ENCODE results near the gene DVL1. TPM values are rescaled to one million over a fixed set of nuclear protein-coding genes. Genes with fewer than 3 reads are reported as not detected.

Gene DVL1
- total and polyA plus RNA-seq, 9 of the 15 experiments (the other 6 are each of a cell fraction or from before 2014, with no cell fraction given) = 0.62 to 135 (median 24.3) TPM

GRCh38 chr1:1302006-1302430 lies 47.2 kb downstream of the DVL1 start (continued):
- TF ChIP-seq, protein P1, sequence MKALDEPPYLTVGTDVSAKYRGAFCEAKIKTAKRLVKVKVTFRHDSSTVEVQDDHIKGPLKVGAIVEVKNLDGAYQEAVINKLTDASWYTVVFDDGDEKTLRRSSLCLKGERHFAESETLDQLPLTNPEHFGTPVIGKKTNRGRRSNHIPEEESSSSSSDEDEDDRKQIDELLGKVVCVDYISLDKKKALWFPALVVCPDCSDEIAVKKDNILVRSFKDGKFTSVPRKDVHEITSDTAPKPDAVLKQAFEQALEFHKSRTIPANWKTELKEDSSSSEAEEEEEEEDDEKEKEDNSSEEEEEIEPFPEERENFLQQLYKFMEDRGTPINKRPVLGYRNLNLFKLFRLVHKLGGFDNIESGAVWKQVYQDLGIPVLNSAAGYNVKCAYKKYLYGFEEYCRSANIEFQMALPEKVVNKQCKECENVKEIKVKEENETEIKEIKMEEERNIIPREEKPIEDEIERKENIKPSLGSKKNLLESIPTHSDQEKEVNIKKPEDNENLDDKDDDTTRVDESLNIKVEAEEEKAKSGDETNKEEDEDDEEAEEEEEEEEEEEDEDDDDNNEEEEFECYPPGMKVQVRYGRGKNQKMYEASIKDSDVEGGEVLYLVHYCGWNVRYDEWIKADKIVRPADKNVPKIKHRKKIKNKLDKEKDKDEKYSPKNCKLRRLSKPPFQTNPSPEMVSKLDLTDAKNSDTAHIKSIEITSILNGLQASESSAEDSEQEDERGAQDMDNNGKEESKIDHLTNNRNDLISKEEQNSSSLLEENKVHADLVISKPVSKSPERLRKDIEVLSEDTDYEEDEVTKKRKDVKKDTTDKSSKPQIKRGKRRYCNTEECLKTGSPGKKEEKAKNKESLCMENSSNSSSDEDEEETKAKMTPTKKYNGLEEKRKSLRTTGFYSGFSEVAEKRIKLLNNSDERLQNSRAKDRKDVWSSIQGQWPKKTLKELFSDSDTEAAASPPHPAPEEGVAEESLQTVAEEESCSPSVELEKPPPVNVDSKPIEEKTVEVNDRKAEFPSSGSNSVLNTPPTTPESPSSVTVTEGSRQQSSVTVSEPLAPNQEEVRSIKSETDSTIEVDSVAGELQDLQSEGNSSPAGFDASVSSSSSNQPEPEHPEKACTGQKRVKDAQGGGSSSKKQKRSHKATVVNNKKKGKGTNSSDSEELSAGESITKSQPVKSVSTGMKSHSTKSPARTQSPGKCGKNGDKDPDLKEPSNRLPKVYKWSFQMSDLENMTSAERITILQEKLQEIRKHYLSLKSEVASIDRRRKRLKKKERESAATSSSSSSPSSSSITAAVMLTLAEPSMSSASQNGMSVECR (CRISPR knock-in tag; IDR thresholded peaks at IDR 0.05) = no peak
- TF ChIP-seq ZNF3 (CRISPR knock-in tag; IDR thresholded peaks at IDR 0.05) (no peak), IRF9 (tag; IDR thresholded peaks at IDR 0.05) (no peak), CBX1 (IDR thresholded peaks at IDR 0.05; ENCODE audit: low read depth) (no peak), SOX6 (IDR thresholded peaks at IDR 0.05) (no peak), PHB (CRISPR knock-in tag; IDR thresholded peaks at IDR 0.05) (no peak), KLF13 (tag; IDR thresholded peaks at IDR 0.05; ENCODE audit: borderline replicate concordance, low read depth) (no peak), SREBF2 (CRISPR knock-in tag; IDR thresholded peaks at IDR 0.05) (no peak), SFPQ (IDR thresholded peaks at IDR 0.05; ENCODE audit: low read depth, low read length) (no peak), RB1 (IDR thresholded peaks at IDR 0.05; ENCODE audit: low read depth) (0 out of 2 replicates have a peak, but pooled peaks have one; percentile 2), TAF15 (IDR thresholded peaks at IDR 0.05; ENCODE audit: low read depth, low read length) (no peak), ESRRB (CRISPR knock-in tag; IDR thresholded peaks at IDR 0.05; ENCODE audit: borderline replicate concordance) (no peak), RBFOX2 (IDR thresholded peaks at IDR 0.05; ENCODE audit: low read depth, low read length) (0 out of 2 replicates have a peak, but pooled peaks have one; percentile 25), ATF7 (IDR thresholded peaks at IDR 0.05) (no peak)
- TF ChIP-seq, protein P2, sequence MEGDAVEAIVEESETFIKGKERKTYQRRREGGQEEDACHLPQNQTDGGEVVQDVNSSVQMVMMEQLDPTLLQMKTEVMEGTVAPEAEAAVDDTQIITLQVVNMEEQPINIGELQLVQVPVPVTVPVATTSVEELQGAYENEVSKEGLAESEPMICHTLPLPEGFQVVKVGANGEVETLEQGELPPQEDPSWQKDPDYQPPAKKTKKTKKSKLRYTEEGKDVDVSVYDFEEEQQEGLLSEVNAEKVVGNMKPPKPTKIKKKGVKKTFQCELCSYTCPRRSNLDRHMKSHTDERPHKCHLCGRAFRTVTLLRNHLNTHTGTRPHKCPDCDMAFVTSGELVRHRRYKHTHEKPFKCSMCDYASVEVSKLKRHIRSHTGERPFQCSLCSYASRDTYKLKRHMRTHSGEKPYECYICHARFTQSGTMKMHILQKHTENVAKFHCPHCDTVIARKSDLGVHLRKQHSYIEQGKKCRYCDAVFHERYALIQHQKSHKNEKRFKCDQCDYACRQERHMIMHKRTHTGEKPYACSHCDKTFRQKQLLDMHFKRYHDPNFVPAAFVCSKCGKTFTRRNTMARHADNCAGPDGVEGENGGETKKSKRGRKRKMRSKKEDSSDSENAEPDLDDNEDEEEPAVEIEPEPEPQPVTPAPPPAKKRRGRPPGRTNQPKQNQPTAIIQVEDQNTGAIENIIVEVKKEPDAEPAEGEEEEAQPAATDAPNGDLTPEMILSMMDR (IDR thresholded peaks at IDR 0.05 in 2 of 3, conservative IDR thresholded peaks at IDR 0.05 in 1 of 3; ENCODE audit: insufficient read depth in 2 of 3, low read depth in 1 of 3, low read length in 3 of 3) = peak; percentile 58 to 71 (median 66)
